HG02763 (cell line): ENCODE measurements around the gene FXYD2.

Source experiments
- ATAC-seq: cut with Tn5 transposase; IDR thresholded peaks from one replicate; pipeline ENCODE4 v1.9.1; 2021; ENCODE audit warnings: mild to moderate bottlenecking, moderate library complexity; ENCODE audit not compliant: unreplicated experiment

Gene FXYD2

DNA sequence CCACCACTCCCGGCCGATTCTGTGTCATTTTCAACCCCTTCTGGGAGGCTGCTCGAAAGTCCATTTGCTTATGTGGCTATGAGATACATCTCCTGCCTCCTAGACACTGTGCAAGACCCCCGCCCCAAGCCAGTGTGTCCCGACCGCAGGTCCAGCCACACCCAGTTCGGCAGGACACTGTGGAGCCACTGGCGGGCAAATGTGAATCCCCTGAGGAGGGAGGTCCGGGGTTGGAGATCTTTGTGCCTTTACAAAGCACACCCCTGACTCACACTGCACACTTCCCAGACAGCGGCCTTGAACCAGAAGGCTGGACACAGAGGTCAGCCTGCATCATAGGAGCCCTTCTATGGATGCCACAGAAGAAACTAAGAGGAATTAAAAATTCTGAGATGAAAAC is 34.5 kb upstream of the FXYD2 start:
- no peak for ATAC-seq

DNA sequence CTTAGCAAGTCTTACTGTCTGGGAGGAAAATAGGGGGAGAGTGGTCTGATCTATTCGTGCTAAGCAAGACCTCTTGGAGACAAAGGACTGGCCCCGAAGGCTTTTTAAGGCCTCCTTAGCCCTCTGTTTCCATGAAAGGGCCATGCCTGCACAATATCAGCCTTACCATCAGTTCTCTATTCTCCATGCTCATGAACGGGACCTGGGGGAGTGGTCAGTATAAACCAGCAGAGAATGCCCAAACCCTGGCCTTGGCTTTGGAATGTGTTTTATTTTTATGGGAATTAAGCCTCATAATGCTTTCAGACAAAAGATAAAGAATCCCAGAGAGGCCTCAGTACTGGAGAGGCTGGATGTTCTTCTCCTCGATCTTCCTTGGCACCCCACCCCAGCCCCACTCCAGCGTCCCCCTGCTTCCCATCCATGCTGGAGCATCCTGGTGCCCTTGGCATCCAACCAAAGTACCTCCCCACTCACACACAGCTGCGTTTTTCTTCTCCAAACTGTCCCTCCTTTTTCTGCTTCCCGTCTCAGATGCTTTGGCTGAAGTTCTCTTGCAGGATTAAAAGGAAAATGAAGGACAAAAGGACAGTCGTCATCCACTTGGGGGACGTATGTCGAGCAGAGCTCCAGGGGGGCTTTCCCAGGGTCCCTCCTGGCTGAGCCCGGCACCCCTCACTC is 33.3 kb upstream of the FXYD2 start:
- no peak for ATAC-seq

DNA sequence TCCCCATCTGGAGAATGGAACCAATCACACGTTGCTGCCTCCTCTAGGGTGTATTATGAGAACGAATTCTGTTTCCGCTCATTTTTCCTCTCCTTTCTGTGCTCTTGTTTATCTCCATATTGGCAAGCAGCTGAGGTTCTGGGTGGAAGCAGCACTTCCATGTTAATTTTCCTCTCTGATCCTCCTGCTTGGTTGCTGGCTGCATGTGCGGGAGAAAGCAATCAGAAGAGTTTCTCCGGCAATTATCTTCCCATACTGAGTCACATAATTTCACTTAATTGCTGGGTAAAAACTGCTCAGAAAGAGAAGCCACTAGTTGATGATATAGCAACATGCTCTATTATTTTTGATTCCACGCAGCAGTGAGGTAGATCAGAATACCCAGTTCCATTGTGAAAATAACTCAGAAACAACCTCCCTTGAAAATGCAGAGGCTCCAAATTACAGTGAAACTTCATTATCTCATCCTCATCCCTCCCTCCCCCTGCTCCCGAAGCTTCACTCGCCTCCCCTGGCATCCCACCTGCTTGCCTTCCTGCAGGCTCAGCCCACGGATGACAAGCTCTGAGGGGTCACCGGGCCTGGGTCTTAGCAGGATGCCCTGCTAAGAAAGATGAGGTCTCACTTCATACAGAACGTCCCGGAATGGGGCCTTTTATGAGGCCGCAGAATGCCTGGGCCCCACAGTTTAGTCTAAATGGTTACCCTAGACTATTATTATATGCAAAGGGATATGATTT is 31.5 kb upstream of the FXYD2 start:
- ATAC-seq, result no peak

DNA sequence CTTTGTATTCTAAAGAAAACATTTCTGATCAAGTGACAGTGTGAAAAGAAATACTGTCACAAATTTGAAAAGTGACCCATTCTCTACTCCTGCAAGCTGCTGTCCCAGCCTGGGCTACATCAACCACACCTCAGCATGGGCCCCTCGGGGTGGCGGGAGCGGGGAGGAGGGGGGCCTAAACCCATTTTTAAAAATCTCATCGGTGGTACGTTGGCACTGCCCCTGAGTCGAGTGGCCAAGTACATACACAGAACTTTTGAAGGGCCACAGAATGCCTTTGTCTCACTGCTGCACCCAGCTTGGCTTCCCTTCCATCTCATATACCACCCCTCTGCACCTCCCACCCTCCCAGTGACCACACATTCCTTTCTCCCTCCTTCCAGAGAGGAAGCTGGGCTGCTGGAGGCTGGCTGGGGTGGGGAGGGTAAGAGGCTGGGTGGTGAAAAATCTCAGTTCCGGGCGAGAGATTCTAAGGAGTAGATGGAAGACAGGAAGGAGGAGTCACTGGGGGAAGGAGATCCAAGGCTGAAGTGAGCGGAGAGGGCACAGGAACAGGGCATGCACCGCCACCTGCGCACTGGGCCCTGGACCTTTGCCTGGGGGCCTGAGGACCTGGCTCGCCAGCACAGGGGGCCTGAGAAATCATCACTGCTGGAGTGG is 30.8 kb upstream of the FXYD2 start:
- no peak for ATAC-seq

DNA sequence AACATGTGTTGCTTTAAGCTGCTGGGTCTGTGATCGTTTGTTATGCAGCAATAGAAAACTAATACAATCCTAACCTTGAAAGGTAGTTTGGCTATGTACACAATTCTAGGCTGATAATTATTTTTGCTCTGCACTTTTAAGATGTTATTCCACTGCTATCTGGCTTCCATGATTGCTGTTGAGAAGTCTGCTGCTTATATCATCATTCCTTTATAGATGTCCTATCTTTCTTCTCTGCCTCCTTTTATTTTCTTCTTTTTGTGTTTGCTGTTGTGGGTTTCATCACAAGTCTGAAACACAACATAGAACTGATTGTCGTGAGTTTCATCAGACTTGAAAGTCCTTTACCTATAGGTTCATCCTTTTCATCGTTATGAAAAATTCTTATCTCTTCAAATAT is 27.8 kb upstream of the FXYD2 start:
- no peak for ATAC-seq

DNA sequence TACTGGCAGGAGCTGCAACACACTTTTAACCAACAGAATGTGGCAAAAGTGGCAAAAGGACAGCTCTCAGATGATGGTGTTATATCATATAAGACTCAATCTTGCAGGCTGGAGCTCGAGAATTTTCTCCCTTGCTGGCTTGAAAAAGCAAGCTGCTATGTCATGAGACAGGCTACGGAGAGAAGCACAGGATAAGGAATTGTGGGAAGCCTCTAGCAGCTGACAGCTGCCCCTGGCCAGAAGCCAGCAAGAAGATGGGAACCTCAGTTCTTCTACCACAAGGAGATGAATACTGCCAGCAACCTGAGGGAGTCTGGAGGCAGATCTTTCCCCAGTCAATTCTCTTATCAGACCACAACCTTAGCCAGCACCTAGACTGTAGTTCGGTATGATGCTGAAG is 27.3 kb upstream of the FXYD2 start:
- no peak for ATAC-seq

DNA sequence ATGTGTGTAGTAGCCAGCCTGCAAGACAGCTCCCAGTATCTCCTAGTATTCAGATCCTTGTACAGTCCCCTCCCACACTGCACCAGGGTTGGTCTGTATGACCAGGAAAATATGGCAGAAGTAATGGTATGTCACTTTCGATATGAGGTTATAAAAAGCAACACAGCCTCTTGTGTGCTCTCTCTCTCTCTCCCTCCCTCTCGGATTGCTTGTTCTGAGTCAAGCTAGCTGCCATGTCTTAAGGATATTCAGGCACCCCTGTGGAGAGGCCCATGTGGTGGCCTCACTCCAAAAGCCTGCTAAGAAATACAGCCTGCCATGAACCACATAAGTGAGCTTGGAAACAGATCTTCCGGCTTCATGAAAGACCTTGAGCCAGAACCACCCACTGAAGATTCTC is 26.6 kb upstream of the FXYD2 start:
- ATAC-seq, result no peak

DNA sequence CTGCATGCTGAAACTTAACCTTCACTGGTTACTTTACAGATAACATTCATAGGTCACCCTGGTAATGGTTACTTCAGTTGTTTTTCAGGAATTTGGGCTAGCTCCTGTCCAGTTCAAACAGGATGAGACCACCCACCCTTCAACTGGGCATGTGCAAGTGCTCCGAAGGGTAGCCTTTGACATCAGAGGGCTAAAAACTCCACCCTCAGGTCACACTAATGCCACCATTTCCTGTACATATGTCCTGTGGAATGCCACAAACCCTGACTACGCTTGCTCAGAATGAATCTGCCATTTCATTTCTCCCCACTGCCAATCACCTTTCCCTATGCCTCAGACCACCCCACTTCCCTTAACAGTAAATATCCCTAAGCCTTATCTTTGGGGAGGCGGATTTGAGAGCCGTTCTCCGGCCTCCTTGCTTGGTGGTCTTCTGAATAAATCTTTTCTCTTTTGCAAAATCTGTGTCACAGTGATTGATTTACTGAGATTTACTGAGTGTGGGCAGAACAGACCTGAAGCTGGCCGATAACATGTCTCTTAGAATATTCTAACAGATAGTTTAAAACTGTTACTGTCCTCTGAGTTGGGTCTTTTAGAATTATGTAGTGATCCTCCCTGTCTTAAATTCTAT is 25.4 kb upstream of the FXYD2 start:
- ATAC-seq, result no peak

DNA sequence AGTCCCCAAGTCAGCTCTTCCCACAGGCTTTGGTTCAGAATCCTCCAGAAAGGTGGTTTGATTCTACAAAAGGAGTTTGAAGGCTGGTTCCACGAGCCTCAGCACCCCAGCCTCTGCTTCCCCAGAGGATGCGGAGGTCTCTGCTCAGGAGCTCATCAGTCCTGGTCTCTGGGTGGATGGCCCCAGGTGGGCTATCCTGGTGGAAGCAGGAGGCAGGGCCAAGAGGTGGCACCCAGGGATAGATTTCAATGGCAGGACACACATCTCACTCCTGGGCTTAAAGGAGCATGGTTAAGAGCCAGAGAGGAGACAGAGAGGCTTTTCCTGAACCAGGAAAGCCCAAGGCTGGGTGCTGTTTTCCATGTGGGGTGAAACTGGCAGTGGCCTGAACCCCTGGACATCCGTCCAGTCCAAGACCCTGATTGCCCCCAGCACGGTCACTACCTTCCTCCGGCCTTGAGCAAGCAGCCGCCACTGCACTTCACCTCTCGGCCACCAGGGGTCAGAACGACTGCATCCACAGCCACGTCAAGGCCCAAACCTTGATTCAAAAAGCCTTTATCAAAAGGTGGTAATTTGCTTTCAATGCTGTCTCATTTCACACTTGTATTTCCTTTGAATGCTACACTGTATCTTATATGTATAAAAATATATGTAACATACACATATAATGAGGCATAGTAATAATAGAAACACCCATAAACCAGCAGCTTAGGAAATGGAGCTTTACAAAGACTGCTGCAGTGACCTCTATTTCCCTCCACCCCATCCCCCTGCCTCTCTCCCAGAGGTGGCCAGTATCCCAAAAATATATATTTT is 19.3 kb upstream of the FXYD2 start:
- ATAC-seq, result no peak

DNA sequence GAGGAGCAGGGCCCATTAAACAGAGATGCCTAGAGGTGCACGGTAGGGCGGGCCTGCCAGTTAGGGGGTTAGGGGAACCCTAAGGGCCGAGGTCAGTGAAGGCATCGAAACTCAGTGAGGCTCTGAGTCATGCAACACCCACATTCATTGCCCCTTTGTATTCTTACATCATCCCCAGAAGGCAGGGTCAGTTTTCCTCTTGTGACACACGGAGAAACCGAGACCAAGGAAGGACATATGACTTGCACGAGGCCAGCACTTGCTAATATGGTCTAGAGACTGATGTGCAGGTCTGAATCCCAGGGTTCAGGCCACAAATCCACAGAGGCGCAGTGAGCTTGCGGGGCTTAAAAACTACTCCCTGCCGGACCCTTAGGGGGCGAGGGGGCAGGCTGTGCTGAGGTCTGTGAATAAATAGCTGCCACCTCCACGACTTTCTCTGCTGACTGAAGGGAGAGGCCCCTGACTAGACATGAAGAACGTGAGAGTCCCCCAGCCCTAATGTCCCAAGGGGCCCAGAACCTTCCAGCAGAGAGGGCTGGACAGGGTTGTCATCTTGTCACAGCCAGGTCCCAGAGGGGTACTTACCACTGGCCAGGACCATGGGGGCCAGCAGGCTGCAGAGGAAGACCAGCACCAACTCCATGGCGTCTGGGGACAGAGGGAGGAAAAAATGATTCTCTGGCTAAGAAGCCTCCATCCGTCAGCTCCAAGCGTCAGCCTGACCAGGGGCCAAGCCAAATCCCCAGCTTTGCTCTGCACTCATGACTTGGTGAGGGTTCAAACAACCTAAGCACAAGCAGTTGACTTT is 17.8 kb upstream of the FXYD2 start:
- ATAC-seq, result no peak

DNA sequence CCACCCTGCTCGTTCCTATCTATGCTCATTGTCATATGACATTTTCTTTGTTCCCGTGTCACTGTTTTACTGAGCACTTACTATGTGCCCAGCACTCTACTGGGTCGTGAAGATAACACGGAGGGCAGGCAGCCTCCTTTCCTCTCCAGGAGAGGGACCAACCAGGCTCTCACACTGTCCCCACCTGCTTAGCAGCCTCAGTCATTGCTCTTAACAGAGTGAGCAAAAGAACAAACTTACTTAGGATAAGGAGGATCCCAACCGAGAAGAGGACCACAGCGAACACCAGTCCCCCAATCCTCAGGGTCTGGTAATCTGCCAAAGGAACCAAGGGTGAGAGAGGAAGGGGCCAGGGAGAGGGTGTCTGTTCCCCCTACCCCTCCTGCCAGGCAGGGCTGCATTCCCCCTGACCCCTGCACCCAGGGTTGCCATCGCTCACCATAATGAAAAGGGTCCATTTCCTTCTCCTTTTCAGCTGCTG is 17.0 kb upstream of the FXYD2 start:
- no peak for ATAC-seq

DNA sequence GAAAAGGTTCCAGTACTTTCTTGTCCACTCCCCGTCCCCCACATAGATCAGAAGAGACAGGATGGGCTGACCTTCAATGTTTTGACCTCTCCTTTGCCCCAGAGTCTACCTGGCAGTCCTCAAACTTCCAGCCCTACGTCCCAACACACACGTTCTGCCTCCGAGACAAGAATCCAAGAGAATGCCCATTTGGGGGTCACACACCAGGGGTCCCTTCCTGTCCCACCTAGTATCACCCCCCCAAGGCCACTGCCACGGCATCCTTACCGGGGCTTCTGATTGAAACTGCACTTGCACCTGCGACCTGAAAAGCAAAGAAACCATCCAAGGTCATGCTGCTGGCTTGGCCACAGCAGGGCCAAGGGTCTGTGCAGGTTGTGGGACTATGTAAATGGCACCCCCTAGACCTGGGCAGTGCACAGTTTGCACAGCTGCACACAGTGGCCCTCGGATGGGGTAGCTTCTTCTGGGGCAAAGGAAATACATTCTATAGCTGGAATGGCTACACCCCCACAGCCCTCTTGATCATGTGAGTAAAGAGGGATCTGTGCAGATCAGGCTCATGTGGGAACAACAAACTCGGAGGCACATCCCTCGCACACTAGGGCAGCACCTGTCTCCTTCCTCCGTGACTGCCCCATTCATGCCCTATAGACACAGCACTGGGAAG is 16.5 kb upstream of the FXYD2 start:
- ATAC-seq, result no peak

DNA sequence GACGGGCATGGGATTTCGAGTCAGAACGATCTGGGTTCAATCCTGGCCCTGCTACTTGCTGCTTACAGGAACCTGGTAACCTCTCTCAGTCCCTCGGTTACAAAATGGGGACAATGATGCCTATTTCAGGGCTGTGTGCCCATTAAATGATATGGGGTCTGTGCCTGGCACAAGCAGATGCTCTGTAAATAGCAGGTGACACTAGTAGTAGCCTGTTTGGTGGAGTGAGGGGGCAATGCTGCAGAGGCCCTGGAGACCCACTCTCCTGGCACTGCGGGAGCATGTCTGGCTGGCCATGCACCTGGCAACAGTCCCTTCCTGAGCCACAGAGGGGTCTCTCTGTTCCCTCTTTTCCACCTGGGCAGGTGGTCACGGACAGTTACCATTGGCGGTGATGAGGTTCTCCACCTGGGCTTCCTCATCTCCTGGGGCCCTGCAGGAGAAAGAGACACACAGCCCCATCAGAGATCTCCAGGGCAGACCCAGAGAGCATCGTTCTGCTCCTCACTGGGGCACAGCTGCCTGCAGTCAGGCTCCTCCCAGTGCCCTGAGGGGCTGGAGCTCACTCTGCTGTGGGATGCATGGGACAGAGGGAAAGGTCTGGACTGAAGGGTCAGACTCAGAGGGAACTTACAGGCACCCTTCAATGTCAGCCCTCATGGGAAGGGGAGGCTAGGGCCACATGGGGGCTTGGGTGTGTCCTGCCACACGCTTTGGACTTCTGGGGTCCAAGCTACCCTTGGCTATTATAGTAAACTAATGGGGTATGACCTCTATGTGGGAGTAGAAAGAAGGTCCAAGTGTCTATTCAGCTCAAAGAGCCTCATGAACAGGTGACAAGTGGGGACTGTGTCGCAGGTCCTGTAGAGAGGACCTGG is 15.6 kb upstream of the FXYD2 start:
- ATAC-seq, result no peak

DNA sequence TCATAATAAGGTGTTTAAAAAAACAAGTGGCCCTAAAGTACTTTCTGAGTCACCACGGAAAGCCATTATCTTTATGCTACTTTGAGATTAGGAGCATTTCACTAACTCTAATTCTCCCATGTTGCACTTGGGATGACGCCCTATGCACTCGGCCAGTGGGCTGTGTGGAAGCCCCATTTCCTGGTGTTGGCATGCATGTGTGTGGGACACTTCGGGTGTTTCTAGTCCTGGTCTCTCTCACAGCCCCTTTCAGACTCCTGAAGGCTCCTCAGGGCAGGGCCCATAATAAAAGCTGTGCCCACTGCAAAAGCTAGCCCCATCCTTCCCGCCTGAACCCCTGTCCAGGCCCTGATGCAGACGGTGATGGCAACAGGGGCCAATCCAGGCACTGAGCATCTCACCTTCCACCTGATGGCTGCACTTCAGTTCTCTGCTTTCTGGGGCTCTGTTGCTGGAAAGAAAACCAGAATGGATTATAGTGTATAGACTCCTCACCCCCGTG is 14.9 kb upstream of the FXYD2 start:
- no peak for ATAC-seq

DNA sequence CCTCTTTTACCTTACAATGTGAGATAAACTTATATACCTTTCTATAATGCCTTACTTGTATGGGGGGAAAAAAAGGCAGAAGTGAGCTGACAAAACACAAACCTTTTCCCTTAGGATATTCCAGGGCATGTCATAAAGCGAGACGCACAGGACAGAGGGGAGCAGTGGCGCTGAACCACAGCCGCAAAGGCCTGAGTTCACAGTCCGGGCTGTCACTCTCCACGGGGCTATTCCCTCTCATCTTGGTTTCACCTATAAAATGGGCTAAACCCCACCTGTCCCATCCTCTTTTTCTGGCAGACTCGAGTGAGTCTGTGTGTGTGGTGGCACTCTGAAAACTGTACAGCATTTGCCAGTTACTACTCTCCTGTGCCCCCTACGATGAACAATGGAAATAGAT is 14.4 kb upstream of the FXYD2 start:
- ATAC-seq, result no peak

DNA sequence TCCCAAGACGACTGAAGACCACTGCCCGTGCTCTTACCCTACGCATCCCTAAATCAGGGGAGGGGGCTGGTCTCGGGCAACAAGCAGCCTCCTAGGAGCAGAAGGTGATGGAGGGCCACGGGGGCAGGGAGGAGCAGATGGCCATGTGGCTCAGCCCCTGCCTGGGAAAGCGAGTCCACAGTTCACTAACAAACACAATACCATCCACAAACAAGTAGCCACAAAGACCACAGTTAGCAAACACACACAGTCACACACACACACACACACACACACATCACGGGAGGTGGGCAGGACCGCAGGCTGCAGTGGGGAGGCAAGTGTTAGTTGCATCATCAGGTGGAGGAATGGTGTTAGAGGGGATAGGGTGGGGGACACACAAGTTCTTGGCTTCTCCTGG is 13.2 kb upstream of the FXYD2 start:
- no peak for ATAC-seq

DNA sequence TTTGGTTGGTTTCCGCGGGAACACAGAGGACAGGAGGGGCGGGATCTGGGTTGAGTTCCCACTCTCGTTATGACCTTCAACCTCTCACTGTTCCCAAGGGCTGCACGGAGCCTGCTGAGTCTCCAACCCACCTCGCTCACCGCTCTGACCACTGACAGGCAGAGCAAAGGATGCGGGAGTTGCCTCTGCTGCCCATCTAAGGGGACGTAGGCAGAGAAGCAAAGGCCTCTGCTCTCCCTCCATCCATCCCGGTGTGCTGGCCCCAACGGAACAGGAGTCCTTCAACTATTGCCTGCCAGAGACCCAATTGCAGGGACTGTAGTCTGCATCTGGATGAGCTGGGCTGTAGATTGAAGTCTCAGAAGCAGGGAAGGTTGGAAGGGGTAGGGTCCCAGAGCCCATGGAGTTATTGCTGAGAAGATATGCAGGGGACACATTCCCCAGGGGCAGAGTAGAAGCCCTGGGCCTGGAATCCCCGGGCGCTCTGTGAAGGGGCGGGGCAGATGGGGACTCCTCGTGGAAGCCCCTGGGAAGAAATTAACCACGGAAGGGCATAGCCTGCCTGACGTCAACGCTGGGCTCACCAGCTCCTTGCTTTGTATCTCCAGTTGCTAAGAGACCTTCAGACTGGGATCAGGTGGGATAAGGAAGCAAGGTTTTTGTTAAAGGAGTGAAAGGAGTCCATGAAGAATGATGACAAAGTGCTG is 12.7 kb upstream of the FXYD2 start:
- no peak for ATAC-seq
